NCI-H1105 treated with DMSO at 0.1 percent for 48 hours (cell line): ENCODE measurements around the gene ARL15.
A peak's percentile ranks its signal among the peaks of the same experiment; 100 is the strongest.
"Not testable (repeated sequence)": the region's sequence is repeated elsewhere in the genome, so short reads cannot be mapped to it uniquely, and the experiment has no call there.

Experiments used
- DNase-seq: peaks from one replicate; lab custom pipeline; 2025; lab: John Stamatoyannopoulos, UW

The ARL15 gene

GRCh38 chr5:53895091-53895683 lies 415.2 kb downstream of the ARL15 start:
- no peak for DNase-seq

- DNase-seq, result peak; percentile 7
Measured at GRCh38 chr5:53893626-53894025, 416.7 kb downstream of the ARL15 start.

- no peak for DNase-seq
Measured at GRCh38 chr5:53892224-53892623, 418.1 kb downstream of the ARL15 start.

GRCh38 chr5:53891159-53891558 lies 419.2 kb downstream of the ARL15 start:
- no peak for DNase-seq

- no peak for DNase-seq
Measured at GRCh38 chr5:53890490-53890889, 419.9 kb downstream of the ARL15 start.

- no peak for DNase-seq
Measured at GRCh38 chr5:53884844-53885243, 425.5 kb downstream of the ARL15 start.

GRCh38 chr5:53884417-53884816 lies 426.0 kb downstream of the ARL15 start:
- DNase-seq, result no peak

- no peak for DNase-seq
Measured at GRCh38 chr5:53882676-53883031, 427.7 kb downstream of the ARL15 start.

- DNase-seq, result no peak
Measured at GRCh38 chr5:53882006-53882675, 428.2 kb downstream of the ARL15 start.

GRCh38 chr5:53879708-53880323 lies 430.6 kb downstream of the ARL15 start:
- no peak for DNase-seq

- DNase-seq, result no peak
Measured at GRCh38 chr5:53878015-53878414, 432.4 kb downstream of the ARL15 start.

GRCh38 chr5:53877243-53877642 lies 433.1 kb downstream of the ARL15 start:
- DNase-seq, result no peak

GRCh38 chr5:53874409-53874808 lies 436.0 kb downstream of the ARL15 start:
- DNase-seq, result no peak

- no peak for DNase-seq
Measured at GRCh38 chr5:53873235-53873634, 437.1 kb downstream of the ARL15 start.

- no peak for DNase-seq
Measured at GRCh38 chr5:53871775-53872174, 438.6 kb downstream of the ARL15 start.

- no peak for DNase-seq
Measured at GRCh38 chr5:53871050-53871449, 439.3 kb downstream of the ARL15 start.

GRCh38 chr5:53858700-53859456 lies 451.5 kb downstream of the ARL15 start:
- DNase-seq, result no peak

GRCh38 chr5:53856506-53856905 lies 453.9 kb downstream of the ARL15 start:
- no peak for DNase-seq

GRCh38 chr5:53836851-53837430 lies 473.4 kb downstream of the ARL15 start:
- DNase-seq, result not testable (repeated sequence)

GRCh38 chr5:53834500-53834899 lies 475.9 kb downstream of the ARL15 start:
- no peak for DNase-seq
